HG03139 (cell line): ENCODE measurements around the gene UBE2L3.
"Not testable (repeated sequence)": the region's sequence is repeated elsewhere in the genome, so short reads cannot be mapped to it uniquely, and the experiment has no call there.

Experiments
- ATAC-seq: cut with Tn5 transposase; IDR thresholded peaks from one replicate; pipeline ENCODE4 v1.9.1; 2021; ENCODE audit not compliant: unreplicated experiment

Gene UBE2L3

DNA sequence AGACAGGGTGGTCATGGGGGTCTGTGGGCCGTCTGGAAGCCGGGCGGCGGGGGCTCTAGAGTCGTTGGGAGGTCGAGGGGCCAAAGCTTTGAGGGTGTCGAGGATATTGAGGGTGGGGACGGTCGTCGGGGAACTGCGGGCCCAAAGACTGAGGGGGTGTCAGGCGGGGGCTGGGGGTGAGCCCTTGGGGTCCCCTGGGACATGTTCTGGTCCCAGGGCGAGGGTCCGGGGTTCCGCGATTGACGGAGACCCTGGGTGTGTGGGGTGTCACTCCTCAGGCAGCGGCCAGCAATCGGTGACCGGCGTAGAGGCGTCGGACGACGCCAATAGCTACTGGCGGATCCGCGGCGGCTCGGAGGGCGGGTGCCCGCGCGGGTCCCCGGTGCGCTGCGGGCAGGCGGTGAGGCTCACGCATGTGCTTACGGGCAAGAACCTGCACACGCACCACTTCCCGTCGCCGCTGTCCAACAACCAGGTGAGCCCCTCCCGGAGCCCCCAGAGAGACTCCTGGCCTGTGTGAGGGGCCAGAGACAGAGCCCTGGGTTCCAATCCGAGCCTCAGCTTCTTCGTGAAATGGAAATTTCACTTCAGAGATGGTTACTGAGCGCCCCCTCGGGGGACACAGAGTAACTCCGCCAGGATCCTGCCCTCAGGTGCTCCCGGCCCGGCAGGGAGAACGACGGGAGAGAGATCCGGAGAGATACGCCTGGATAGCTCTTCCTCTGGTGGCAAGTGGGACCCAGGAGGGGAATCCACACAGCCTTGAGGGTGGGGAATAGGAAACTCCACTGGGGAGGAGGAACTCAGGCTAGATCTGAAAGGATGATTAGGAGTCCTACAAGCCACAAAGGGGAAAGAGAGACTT, 75.3 kb downstream of the UBE2L3 start:
- no peak for ATAC-seq

DNA sequence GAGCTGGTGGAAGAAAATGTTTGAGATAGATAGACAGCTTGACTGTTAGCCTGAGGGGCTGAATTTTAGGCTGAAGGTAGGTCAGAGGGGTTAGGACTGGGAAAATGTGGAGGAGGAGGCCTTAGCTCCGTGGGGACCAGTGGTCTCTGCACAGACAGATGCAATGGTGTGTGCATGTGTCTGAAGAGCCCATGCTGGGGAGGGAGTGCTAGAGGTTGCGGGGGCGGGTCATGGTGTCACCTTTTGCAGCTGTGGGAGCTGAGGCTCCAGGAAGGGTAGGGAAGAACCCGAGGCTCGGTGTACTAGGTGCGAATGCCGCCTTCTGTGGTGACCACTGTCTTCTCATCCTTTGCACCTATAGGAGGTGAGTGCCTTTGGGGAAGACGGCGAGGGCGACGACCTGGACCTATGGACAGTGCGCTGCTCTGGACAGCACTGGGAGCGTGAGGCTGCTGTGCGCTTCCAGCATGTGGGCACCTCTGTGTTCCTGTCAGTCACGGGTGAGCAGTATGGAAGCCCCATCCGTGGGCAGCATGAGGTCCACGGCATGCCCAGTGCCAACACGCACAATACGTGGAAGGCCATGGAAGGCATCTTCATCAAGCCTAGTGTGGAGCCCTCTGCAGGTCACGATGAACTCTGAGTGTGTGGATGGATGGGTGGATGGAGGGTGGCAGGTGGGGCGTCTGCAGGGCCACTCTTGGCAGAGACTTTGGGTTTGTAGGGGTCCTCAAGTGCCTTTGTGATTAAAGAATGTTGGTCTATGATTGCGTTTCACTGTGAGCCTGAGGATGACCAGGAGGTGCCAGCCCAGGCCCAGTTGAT, 76.2 kb downstream of the UBE2L3 start:
- no peak for ATAC-seq

DNA sequence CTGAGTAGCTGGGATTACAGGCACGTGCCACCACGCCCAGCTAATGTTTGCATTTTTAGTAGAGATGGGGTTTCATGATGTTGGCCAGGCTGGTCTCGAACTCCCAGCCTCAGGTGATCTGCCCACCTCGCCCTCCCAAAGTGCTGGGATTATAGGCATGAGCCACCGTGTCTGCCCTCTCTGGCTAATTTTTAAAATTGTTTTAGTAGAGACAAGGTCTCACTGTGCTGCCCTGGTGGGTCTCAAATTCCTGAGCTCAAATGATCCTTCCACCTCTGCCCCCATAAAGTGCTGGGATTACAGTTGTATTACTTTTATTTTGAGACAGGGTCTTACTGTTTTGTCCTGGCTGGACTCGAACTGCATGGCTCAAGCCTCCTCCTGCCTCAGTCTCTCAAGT, 78.0 kb downstream of the UBE2L3 start:
- not testable (repeated sequence) for ATAC-seq

DNA sequence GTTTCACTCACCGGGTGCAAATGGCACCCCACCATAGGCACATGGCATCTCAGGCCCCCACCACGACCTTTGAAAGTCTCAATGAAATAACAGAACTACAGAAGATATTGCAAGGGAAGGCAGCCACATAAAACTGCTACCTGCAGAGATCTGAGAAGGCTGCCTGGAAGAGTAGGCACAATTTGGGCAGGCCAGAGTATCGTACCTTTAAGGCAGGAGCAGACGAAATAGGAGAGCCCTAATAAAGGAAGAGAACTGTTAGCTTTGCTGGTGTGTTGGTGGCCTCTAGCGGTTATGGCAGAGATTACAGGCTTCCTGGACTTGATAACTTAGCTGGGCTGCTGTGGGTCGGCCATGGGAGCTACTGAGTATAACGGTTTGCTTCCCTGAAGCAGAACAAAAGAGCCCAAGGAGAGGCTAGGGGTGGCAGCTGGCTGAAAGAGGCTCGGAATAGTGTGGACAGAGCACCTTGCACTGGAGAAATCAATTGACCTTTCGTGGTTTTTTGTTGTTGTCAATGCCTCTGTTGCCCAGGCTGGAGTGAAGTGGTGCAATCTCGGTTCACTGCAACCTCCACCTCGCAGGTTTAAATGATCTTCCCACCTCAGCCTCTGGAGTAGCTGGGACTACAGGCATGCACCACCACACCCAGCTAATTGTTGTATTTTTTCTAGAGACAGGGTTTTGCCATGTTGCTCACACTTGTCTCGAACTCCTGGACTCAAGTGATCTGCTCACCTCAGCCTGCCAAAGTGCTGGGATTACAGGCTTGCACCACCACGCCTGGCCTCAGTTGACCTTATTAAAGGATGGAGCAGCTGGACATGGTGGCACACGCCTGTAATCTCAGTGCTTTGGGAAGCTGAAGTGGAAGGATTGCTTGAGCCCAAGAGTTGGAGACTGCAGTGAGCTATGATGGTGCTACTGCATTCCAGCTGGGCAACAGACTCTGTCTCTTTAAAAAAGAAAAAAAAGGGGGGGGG, 79.4 kb downstream of the UBE2L3 start:
- ATAC-seq: no peak

DNA sequence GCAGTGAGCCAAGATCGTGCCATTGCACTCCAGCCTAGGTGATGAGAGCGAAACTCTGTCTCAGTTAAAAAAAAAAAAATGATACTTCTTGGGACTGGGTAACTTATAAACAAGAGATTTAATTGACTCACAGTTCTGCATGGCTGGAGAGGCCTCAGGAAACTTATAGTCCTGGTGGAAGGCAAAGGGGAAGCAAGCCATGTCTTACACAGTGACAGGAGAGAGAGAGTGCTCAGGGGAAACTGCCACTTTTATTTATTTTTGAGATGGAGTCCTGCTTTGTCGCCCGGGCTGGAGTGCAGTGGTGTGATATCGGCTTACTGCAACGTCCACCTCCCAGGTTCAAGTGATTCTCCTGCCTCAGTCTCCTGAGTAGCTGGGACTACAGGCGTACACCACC, 82.8 kb downstream of the UBE2L3 start:
- ATAC-seq: no peak

DNA sequence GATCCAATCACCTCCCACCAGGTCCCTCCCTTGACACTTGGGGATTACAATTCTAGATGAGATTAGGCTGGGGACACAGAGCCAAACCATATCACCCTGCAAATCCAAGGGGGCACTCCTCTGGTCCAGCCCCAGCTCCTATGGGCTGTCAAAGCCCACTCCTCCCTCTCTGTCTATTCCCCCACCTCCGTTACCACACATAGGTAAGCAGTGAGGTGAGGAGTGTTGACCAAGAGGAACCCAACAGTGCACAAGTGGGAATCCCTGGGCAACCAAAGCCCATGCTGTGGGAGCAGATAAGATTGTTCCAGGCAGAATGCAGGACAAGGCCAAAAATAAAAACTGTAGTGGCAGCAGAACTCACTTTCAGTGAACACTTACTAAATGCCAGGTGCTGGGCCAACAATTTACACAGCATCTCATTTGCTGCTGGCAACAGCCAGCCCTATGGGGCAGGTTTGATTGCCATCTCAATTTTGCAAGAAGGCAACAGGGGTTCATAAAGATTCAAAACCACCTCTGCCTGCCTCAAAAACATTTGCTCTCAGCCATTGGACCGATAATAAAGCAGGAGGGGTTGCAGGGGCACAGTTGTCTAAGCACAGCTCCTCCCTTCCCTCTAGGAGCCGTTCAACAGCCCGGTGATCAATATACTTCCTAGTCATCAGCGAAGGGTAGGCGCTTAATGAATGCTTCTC, 83.5 kb downstream of the UBE2L3 start:
- no peak for ATAC-seq

DNA sequence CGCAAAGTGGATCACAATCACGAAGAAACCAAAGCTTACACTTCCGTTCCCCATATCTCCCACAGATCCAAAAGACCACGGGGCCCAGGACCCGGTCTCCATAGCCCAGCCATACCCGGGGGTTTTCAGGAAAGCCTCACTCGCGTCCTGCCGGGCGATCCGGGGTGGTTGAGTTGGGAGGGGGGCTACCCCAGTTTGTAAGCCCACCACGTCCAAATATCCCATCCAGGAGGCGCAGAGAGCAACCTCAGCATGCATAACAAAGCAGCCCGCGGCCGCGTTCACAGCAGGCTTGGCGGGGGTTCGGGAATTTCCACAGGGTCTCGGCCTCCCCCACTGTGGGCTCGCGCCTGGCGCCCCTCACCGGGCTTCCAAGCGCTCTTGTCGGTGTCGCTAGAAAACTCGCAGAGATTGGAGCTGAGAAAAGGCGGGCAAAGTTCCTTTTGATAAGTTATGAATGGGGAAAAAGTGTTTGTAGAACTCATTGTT, 84.1 kb downstream of the UBE2L3 start:
- peak; percentile 10 for ATAC-seq

DNA sequence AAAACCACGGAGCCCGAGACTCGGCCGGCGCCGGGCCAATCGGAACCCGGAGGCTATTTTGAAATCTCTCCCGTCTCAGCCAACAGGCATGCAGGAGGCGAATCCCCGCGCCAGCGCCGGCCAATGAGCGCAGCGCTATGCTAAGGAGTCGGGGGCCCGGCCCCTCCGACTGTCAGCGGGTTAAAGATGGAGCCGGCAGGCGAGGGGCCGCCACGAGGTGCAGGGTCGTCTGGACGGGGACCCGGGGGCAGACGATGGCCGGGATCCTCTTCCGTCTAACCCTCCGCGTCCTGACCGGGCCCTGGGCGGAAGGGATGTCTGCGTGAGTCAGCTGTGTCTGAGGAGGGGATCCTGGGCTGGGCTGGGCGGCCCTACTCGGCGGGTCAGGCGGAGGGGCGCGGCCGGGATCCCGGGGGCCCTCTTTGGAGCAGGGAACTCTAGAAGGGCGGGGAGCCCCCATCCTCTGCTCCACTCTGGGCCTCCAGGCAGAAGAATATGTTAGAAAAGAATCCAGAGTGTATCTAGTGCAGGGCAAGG, 84.6 kb downstream of the UBE2L3 start:
- peak; percentile 84 for ATAC-seq

DNA sequence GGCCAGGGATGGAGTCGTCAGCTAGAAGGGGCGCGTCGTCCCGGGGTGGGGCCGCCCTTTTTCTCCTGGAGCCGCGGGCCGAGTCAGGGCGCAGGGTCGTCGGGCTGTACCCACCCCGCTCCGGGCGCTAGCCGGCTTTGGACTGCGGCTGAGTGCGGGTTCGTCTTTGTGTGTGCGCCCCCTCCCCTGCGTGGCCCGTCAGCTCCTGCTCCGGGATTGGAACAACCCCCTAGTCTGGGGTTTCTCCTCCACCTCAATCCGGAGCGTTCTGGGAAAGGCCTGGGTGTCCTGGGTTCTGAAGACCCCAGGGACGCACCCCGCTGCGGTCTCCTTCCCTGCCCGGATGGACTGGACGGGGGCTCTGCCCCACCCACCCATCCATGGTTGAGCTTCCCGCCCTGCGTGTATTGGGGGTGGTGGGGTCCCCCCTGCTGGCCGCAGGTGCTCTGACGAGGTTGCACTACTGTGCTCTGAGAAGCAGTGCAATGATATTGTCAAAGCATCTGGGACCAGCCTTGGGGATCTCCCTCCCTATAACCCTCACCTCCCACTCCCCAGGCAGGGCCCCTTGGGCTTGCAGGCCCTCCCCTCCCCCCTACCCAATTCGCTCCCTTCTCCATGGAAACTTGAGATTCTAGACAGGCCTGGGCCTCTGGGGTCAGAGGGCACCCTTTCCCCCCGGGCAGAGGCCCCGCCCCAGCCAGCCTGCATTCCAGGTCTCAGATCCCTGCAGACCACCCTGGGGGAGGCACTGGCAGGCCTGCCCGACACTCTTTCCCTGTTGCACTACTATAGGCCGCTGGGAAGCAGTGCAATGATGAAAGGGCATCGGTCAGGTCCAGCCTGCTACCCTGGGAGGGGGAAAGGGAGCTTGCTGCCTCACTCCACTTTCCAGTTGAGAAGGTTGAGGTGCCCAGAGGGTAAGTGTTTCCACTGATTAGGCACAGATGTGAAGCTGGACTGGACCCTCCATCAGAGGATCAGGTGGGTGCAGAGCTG, 85.3 kb downstream of the UBE2L3 start:
- no peak for ATAC-seq

DNA sequence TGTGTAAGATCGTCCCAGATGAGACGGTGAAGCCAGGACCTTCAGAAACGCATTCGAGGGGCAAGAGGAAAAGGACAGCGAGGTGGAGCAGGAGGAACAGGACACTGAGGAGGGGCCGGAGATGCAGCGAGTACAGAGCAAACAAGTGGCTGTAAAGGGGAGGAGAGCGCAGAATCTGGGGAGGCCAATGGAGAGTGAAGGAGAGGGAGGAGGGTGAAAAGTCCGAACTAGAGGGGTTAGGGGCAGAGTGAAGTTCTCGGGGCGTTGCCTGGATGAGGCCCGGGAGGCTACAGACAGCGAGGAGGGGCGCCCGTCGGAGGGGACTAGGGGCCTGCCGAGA, 89.5 kb downstream of the UBE2L3 start:
- no peak for ATAC-seq

DNA sequence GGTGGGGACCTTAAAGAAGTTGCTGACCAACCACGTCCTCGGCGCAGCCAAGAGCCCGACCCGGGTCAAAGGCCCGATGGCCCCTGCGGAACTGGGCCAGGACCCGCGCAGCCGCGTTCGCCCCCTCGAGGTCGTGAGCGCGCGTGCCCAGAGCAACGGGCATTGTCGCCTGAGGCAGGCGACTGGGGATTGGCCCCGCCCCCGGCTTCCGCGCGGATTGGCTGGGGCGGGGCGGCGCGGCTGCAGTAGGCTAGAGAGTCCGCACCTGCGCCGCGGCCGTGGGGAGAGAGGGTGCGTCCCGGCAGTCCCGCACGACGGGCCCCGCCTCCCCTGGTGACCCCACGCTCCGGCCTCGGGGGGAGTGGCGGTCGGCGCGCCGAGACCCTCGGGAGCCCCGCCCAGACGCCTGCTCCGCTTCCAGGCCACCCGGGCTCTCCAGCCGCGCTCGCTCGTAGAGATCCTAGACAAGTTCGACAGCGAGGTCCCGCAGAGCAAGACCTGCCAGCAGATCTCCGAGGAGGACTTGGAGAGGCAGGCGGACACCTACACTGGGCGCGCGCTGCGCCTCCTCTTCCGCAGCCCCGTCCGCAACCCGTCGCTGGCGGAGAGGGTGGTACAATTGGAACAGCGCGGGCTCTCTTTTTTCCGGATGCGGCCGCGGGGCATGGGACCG, 90.0 kb downstream of the UBE2L3 start:
- no peak for ATAC-seq

DNA sequence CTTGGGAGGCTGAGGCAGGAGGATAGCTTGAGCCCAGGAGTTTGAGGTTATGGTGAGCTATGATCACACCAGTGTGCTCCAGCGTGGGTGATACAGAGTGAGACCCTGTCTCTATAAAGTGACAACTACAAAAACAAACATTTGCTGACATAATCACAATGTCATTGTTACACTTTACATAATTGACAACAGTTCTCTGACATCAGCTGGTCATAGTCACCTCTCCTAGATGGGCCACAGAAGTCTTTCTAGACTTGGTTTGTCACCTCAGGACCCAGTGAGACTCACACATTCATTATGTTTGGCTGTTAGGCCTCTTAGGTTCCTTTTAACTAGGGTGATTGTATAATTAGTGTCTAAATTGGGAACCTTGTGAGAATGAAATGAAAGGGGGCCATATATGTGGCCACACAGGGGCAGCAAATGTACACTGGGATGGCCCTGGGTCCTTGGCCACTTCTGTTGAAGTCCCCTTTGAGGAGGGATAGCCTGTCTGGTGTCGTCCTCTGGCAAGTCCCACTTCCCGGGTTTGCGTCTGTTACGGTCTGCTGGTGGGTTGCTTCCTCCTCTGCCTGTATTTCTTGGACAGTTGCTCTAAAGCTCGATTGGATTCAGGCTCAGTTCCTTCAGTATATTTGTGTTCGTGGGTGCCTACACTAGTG, 92.5 kb downstream of the UBE2L3 start:
- ATAC-seq: no peak

DNA sequence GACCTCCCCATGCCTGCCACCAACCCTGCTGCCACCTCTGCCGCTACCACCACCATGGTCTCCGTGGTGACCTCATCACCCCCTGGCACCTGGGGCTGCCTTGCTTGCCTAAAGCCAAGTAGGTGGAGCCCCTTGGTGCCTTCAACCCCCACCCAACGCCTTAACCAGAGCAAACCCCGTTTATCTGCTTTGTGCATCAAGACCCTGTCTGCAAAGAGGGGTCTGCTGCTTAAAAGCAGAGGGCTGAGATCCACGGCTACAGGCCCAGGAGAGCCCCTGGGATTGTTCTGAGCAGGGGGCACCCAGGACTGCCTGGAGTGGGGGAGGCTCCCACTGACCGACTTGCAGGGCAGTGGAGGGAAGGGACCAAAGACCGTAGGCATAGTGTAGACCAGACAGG, 93.4 kb downstream of the UBE2L3 start:
- no peak for ATAC-seq

DNA sequence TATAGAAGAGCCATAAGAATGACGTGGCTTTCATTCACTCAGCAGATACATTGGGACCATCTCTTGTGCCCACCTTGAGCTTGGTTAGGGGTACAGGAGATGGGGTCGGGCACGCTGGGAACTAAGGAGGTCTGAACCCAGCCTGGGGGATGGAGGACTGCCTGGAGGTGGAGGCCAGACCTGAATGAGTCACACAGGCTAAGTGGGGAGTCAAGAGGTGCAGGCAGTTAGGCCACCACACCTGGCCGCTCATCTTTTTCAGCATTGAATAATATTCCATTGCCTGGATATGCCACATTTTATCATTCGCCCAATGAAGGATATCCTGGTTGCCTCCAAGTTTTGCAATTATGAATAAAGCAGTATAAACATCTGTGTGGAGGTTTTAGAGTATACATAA, 94.5 kb downstream of the UBE2L3 start:
- ATAC-seq: no peak

DNA sequence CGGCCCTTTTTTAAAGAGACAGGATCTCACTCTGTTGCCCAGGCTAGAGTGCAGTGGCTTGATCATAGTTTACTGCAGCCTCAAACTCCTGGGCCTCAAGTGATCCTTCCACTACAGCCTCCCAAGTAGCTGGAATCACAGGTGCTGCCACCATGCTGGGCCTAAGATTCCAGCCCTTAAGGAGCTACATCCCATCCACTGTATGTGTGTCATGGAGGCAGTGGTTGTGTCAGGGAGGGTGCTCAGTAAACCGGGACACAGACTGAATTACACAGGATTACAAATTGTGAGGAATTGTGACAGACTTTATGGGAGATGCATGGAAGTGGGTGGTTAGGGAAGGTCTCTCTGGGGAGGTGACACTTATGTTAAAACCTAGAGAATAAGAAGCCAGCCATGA, 96.2 kb downstream of the UBE2L3 start:
- no peak for ATAC-seq

DNA sequence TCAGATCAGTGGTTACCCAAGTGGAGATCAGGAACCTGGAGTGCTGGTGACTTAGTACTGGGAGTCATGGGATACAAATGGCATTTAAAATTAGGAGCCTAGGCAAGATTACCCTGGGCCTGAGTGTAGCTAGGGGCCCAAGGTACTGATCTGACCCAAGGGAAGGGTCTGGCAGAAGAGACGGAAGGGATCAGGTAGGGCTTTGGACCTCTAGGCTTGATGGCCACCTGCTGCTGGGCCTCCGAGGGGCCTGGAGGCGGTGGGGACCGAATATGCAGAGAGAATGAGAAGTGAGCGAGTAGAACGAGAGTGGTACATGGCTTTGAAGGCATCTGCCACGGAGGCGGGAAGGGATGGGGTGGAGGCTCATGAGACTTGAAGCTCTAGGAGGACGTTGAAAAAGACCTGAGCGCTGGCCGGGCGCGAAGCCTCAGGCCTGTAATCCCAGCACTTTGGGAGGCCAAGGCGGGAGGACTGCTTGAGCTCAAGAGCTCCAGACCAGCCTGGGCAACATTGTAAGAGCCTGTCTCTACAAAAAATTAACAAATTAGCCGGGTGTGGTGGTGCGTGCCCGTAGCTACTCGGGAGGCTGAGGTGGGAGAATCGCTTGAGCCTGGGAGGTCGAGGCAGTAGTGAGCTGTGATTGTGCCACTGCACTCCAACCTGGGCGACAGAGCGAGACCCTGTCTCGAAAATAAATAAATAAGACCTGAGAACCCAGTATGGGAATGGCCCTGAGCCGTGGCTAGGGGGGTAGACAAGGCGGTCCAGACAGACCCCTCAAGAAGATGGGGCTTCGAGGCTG, 97.7 kb downstream of the UBE2L3 start:
- no peak for ATAC-seq

DNA sequence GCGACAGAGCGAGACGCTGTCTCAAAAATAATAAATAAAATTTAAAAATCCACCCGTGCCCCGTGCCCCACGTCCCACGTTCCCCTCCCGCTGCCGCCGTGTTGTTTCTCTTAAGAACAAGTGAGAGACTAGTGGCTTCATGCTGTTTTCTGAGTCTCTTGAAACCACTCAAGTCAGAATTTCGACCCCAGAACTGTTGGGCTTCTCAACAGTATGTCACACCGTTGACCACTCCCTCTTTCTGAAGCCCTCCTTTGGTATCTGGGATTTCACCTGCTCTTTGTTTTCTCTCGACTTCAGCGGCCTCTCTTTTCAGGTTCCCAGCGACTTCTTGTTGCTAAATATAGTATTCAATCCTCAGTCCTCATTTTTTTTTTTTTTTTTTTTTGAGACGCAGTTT, 99.3 kb downstream of the UBE2L3 start:
- ATAC-seq: no peak
